HL-60 (cell line): Measurements from ENCODE around the gene CLDN7.

Experiments used
- DNase-seq, 2 experiments: peaks; one replicate each; pipeline ENCODE4 v3.0.0-alpha.2; 2010 to 2020; ENCODE audit warnings: low read depth in 1 of 2, low spot score in 1 of 2
- H3K27ac ChIP-seq: fragments of 250-450 bp; sonication (Bioruptor Pico); replicated peaks from 2 replicates; pipeline ENCODE4 v1.5.1; 2020; ENCODE audit warnings: mild to moderate bottlenecking, moderate library complexity
- H3K27me3 ChIP-seq: fragments of 250-450 bp; sonication (Bioruptor Pico); 2 replicates; pipeline ENCODE4 v1.5.1; 2021; ENCODE audit warnings: mild to moderate bottlenecking, moderate library complexity; ENCODE audit not compliant: insufficient read depth, poor library complexity, severe bottlenecking
- H3K4me3 ChIP-seq: replicated peaks from 2 replicates; pipeline ENCODE4 v1.5.1; 2011; ENCODE audit warnings: mild to moderate bottlenecking, control low read depth, low read length; ENCODE audit not compliant: insufficient read depth
- GABPA ChIP-seq: IDR thresholded peaks from 2 replicates; pipeline ENCODE4 v1.6.1; 2012; ENCODE audit warnings: low read depth
- POLR2AphosphoS5 ChIP-seq: IDR thresholded peaks from 2 replicates; pipeline ENCODE4 v1.6.1; 2012; ENCODE audit warnings: low read depth
- SPI1 ChIP-seq: IDR thresholded peaks from 2 replicates; pipeline ENCODE4 v1.6.1; 2012; ENCODE audit warnings: low read depth, mild to moderate bottlenecking, borderline replicate concordance
- TF ChIP-seq, protein P1 (sequence below): IDR thresholded peaks from 2 replicates; pipeline ENCODE4 v1.6.1; 2012; ENCODE audit warnings: low read depth; ENCODE audit not compliant: insufficient replicate concordance
- TF ChIP-seq, protein P2 (sequence below): IDR thresholded peaks from one replicate; pipeline ENCODE4 v1.5.1; 2011; ENCODE audit warnings: low read length, control low read depth, inconsistent platforms; ENCODE audit not compliant: insufficient read depth

The CLDN7 gene

DNA sequence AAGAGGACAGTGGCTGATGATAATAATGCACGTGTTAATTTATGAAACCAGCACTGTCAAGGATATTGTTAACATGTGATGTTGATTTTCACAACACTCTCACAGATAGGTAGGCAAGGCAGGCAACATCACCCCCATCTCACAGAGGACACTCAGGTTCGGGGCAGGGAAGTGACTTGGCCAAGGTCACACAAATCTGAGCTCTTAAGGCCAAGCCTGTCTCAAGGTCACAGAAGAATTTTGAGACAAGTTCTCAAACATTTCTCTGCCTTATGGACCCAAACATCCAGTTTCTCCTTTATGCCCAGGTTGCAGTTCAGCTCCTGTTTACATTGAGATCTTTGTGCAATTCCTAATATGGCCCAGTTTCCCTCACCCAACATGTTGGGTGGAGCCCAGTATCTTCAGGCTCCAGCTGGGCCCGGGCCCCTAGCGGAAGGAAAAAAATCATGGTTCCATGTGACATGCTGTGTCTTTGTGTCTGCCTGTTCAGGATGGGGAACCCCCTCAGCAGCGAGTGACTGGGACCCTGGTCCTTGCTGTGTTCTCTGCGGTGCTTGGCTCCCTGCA, 20.6 kb upstream of the CLDN7 start:
- H3K27ac ChIP-seq, result no peak overlapping the region
- TF ChIP-seq SPI1 (no peak), GABPA (no peak), POLR2AphosphoS5 (no peak)
- TF ChIP-seq, protein P1, sequence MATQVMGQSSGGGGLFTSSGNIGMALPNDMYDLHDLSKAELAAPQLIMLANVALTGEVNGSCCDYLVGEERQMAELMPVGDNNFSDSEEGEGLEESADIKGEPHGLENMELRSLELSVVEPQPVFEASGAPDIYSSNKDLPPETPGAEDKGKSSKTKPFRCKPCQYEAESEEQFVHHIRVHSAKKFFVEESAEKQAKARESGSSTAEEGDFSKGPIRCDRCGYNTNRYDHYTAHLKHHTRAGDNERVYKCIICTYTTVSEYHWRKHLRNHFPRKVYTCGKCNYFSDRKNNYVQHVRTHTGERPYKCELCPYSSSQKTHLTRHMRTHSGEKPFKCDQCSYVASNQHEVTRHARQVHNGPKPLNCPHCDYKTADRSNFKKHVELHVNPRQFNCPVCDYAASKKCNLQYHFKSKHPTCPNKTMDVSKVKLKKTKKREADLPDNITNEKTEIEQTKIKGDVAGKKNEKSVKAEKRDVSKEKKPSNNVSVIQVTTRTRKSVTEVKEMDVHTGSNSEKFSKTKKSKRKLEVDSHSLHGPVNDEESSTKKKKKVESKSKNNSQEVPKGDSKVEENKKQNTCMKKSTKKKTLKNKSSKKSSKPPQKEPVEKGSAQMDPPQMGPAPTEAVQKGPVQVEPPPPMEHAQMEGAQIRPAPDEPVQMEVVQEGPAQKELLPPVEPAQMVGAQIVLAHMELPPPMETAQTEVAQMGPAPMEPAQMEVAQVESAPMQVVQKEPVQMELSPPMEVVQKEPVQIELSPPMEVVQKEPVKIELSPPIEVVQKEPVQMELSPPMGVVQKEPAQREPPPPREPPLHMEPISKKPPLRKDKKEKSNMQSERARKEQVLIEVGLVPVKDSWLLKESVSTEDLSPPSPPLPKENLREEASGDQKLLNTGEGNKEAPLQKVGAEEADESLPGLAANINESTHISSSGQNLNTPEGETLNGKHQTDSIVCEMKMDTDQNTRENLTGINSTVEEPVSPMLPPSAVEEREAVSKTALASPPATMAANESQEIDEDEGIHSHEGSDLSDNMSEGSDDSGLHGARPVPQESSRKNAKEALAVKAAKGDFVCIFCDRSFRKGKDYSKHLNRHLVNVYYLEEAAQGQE, result no peak
- TF ChIP-seq, protein P2, sequence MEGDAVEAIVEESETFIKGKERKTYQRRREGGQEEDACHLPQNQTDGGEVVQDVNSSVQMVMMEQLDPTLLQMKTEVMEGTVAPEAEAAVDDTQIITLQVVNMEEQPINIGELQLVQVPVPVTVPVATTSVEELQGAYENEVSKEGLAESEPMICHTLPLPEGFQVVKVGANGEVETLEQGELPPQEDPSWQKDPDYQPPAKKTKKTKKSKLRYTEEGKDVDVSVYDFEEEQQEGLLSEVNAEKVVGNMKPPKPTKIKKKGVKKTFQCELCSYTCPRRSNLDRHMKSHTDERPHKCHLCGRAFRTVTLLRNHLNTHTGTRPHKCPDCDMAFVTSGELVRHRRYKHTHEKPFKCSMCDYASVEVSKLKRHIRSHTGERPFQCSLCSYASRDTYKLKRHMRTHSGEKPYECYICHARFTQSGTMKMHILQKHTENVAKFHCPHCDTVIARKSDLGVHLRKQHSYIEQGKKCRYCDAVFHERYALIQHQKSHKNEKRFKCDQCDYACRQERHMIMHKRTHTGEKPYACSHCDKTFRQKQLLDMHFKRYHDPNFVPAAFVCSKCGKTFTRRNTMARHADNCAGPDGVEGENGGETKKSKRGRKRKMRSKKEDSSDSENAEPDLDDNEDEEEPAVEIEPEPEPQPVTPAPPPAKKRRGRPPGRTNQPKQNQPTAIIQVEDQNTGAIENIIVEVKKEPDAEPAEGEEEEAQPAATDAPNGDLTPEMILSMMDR, result no peak
- H3K27me3 ChIP-seq, result no peaks in the 10 kb centered on the region
- no peak for DNase-seq
- no peak overlapping the region for H3K4me3 ChIP-seq

DNA sequence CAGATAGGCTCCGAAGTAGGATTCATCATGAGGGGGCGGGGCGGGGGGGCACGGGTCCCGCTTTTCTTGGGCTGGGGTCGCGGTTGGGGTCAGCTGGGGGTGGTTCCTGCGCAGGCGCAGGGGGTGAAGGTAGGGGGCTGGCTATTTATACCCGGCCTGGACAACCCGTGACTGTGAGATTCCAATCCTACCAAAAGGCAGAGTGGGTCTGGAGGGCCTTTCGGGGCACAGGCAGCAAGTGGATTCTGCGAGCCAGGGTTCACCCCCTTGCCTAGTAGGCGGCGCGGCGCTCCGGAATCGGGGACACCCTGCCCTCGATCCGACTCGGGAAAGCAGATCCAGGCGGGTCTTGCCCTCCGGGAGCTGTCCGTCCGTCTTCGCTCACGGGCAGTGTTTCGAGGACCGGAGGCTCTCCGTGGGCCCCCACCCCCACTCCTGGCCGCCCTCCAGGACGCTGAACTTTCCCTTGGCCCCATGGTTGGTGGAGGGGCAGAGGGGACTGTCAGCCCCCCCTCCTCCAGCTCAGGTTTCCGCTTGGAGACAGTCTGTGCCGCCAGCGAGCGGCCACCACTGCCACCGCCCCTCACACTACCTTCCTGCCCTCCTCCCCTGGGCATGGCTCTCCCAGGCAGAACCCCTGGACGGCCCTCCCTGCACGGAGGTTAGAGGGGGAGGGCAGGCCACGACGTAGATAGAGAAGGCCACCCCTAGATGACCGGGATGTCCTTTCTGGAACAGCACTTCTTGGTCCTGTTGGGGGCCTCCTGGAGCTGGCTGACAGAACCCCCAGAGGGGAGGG, 19.9 kb upstream of the CLDN7 start:
- Histone ChIP-seq H3K4me3 (peak overlapping the region; percentile 29), H3K27me3 (no peaks in the 10 kb centered on the region), H3K27ac (no peak overlapping the region)
- no peak for DNase-seq
- TF ChIP-seq POLR2AphosphoS5, result no peak
- TF ChIP-seq SPI1, result no peak
- TF ChIP-seq, protein P1, result no peak
- no peak for TF ChIP-seq GABPA
- TF ChIP-seq, protein P2, result no peak

DNA sequence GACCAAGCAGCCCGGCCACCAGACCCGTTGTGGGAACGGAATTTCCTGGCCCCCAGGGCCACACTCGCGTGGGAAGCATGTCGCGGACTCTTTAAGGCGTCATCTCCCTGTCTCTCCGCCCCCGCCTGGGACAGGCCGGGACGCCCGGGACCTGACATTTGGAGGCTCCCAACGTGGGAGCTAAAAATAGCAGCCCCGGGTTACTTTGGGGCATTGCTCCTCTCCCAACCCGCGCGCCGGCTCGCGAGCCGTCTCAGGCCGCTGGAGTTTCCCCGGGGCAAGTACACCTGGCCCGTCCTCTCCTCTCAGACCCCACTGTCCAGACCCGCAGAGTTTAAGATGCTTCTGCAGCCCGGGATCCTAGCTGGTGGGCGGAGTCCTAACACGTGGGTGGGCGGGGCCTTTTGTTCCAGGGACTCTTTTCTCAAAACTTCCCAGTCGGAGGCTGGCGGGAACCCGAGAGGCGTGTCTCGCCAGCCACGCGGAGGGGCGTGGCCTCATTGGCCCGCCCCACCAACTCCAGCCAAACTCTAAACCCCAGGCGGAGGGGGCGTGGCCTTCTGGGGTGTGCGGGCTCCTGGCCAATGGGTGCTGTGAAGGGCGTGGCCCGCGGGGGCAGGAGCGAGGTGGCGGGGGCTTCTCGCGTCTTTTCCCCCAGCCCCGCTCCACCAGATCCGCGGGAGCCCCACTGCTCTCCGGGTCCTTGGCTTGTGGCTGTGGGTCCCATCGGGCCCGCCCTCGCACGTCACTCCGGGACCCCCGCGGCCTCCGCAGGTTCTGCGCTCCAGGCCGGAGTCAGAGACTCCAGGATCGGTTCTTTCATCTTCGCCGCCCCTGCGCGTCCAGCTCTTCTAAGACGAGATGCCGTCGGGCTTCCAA, 19.0 kb upstream of the CLDN7 start, which contains the start of gene SLC2A4:
SLC2A4 (plus strand) TSS at position 645 of the 879 bp plus-strand sequence; CDS start at position 862, 217 bp downstream.
- Histone ChIP-seq H3K27ac (no peak within 1 kb of the TSS), H3K4me3 (peak within 1 kb of the TSS; percentile 29), H3K27me3 (no peaks in the 10 kb centered on the region)
- DNase-seq, result peak; percentile 67 to 81
- no peak for TF ChIP-seq SPI1
- TF ChIP-seq GABPA, result no peak
- no peak for TF ChIP-seq POLR2AphosphoS5
- TF ChIP-seq, protein P2, result no peak
- TF ChIP-seq, protein P1, result no peak
